Left ventricle myocardium inferior (tissue), 1 donor: Measurements from ENCODE around the gene CCDC85A. TPM values are rescaled to one million over a fixed set of nuclear protein-coding genes. Genes with fewer than 3 reads are reported as not detected.
A peak's percentile ranks its signal among the peaks of the same experiment; 100 is the strongest.

Experiments
- DNase-seq: peaks from one replicate; pipeline ENCODE4 v3.0.0-alpha.2; 2020
- H3K27ac ChIP-seq: fragments of 200-600 bp; replicated peaks from 2 replicates; pipeline ENCODE4 v1.8.0; 2021
- H3K27me3 ChIP-seq: fragments of 200-600 bp; 2 replicates; pipeline ENCODE4 v1.8.0; 2021; ENCODE audit warnings: low read depth
- H3K36me3 ChIP-seq: fragments of 200-600 bp; 2 replicates; pipeline ENCODE4 v1.8.0; 2021
- H3K4me1 ChIP-seq: fragments of 200-600 bp; 2 replicates; pipeline ENCODE4 v1.8.0; 2021
- H3K4me3 ChIP-seq: fragments of 200-600 bp; 2 replicates; pipeline ENCODE4 v1.8.0; 2021; ENCODE audit warnings: mild to moderate bottlenecking, moderate library complexity
- H3K9me3 ChIP-seq: fragments of 200-600 bp; replicated peaks from 2 replicates; pipeline ENCODE4 v1.8.0; 2021
- intact Hi-C: fragments of 100-400 bp; cut with micrococcal nuclease; formaldehyde crosslinking; loops from one replicate; pipeline ENCODE4 v1.11.0; 2022
- total RNA-seq: library from RNA; stranded (reverse); fragmentation: NEBNext Ultra II Directional; extraction: Animal tissue kit (Norgen Biotek cat#: 25700); gene quantifications from one replicate; pipeline ENCODE4 v1.2.1, GENCODE V29; 2021
- TF ChIP-seq, protein P1 (sequence below): fragments of 200-600 bp; IDR thresholded peaks from 2 replicates; pipeline ENCODE4 v1.8.0; 2021; ENCODE audit warnings: antibody characterized with exemption, mild to moderate bottlenecking, borderline replicate concordance
- donor health status: DM: no; HTN: yes; CAD: no; lungs with severe emphysema.

The CCDC85A gene
- total RNA-seq, 1 donor from 2014 or later: 4.4 TPM

DNA sequence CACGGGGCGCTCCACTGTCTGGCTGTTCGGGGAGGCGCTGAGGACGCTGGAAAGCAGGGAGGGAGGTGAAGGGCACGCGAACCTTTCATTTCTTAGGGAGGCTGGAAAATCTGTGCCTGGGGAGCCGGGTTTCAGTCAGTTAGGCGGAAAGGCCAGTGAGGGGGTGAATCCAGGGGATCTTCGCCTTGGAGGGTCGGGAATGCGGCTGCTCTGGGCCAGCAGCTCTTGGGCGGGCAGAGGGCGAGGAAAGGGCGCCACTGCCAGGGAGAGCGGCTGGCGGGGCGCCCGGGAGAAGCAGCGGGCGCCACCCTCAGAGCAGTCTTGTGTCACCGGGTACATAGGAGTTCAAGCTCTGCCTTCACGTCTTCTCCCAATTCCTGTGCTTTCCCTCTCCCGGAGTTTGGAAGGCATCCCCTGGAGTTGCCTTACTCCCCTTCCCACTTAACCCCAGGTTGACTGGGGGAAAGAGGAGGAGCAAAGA lies 1.4 kb downstream of the CCDC85A start:
- H3K4me3 ChIP-seq: peak overlapping the region; percentile 82
- H3K9me3 ChIP-seq: no peaks in the 10 kb centered on the region
- H3K27ac ChIP-seq: peak overlapping the region; percentile 90
- no peaks in the 10 kb centered on the region for H3K36me3 ChIP-seq
- H3K27me3 ChIP-seq: peaks cover 58% of the 10 kb centered on the region
- H3K4me1 ChIP-seq: peaks cover 60% of the 10 kb centered on the region
- TF ChIP-seq, protein P1, sequence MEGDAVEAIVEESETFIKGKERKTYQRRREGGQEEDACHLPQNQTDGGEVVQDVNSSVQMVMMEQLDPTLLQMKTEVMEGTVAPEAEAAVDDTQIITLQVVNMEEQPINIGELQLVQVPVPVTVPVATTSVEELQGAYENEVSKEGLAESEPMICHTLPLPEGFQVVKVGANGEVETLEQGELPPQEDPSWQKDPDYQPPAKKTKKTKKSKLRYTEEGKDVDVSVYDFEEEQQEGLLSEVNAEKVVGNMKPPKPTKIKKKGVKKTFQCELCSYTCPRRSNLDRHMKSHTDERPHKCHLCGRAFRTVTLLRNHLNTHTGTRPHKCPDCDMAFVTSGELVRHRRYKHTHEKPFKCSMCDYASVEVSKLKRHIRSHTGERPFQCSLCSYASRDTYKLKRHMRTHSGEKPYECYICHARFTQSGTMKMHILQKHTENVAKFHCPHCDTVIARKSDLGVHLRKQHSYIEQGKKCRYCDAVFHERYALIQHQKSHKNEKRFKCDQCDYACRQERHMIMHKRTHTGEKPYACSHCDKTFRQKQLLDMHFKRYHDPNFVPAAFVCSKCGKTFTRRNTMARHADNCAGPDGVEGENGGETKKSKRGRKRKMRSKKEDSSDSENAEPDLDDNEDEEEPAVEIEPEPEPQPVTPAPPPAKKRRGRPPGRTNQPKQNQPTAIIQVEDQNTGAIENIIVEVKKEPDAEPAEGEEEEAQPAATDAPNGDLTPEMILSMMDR: no peak
- DNase-seq: peak; percentile 48
- intact Hi-C loops: no loop called here

GRCh38 chr2:56185582-56186046 lies 1.8 kb downstream of the CCDC85A start:
- Histone ChIP-seq H3K4me3 (peak overlapping the region; percentile 82), H3K4me1 (peaks cover 60% of the 10 kb centered on the region), H3K27me3 (peaks cover 58% of the 10 kb centered on the region), H3K9me3 (no peaks in the 10 kb centered on the region), H3K27ac (peak overlapping the region; percentile 90), H3K36me3 (no peaks in the 10 kb centered on the region)
- TF ChIP-seq, protein P1: peak; percentile 48
- intact Hi-C loops: no loop called here
- peak; percentile 43 for DNase-seq

- Histone ChIP-seq H3K9me3 (no peaks in the 10 kb centered on the region), H3K27me3 (peaks cover 16% of the 10 kb centered on the region), H3K36me3 (no peaks in the 10 kb centered on the region), H3K27ac (no peak overlapping the region), H3K4me1 (peaks cover 45% of the 10 kb centered on the region), H3K4me3 (no peak overlapping the region)
- TF ChIP-seq, protein P1: peak; percentile 72
- DNase-seq: no peak
- intact Hi-C loops: loop anchor here (10.0 kb wide), 1 partner anchor 553 kb away; no protein-coding TSS in a partner anchor
Measured at GRCh38 chr2:56191617-56192016, 7.8 kb downstream of the CCDC85A start.

- no peak overlapping the region for H3K4me3 ChIP-seq
- no peak overlapping the region for H3K27ac ChIP-seq
- peaks cover 34% of the 10 kb centered on the region for H3K4me1 ChIP-seq
- no peaks in the 10 kb centered on the region for H3K9me3 ChIP-seq
- DNase-seq: no peak
- H3K36me3 ChIP-seq: no peaks in the 10 kb centered on the region
- intact Hi-C loops: loop anchor here (10.0 kb wide), 1 partner anchor 552 kb away; no protein-coding TSS in a partner anchor
- TF ChIP-seq, protein P1: no peak
- H3K27me3 ChIP-seq: peaks cover 12% of the 10 kb centered on the region
Measured at GRCh38 chr2:56192664-56193305, 9.0 kb downstream of the CCDC85A start.

- Histone ChIP-seq H3K27ac (no peak overlapping the region), H3K4me3 (no peak overlapping the region), H3K4me1 (peaks cover 19% of the 10 kb centered on the region), H3K27me3 (peaks cover 11% of the 10 kb centered on the region), H3K36me3 (no peaks in the 10 kb centered on the region), H3K9me3 (no peaks in the 10 kb centered on the region)
- DNase-seq: no peak
- intact Hi-C loops: loop anchor here (10.0 kb wide), 1 partner anchor 549 kb away; no protein-coding TSS in a partner anchor
- TF ChIP-seq, protein P1: no peak
Measured at GRCh38 chr2:56195563-56195962, 11.8 kb downstream of the CCDC85A start.
